Measurements from ENCODE around the gene COL19A1.
A peak's percentile ranks its signal among the peaks of the same experiment; 100 is the strongest.

COL19A1 gene

GRCh38 chr6:70073637-70074036, 207.3 kb downstream of the COL19A1 start:
- no peak overlapping the region for H3K4me3 Mint-ChIP-seq
- ATAC-seq, result no peak
- no peaks in the 10 kb centered on the region for H3K4me1 Mint-ChIP-seq
- H3K27me3 Mint-ChIP-seq, result no peaks in the 10 kb centered on the region
- H3K9me3 Mint-ChIP-seq, result no peaks in the 10 kb centered on the region
- peaks cover 23% of the 10 kb centered on the region for H3K36me3 Mint-ChIP-seq
- H3K27ac Mint-ChIP-seq, result no peak overlapping the region

- no peak for ATAC-seq
- H3K36me3 Mint-ChIP-seq, result peaks cover 5% of the 10 kb centered on the region
- H3K27ac Mint-ChIP-seq, result no peak overlapping the region
- H3K27me3 Mint-ChIP-seq, result no peaks in the 10 kb centered on the region
- H3K4me3 Mint-ChIP-seq, result no peak overlapping the region
- no peaks in the 10 kb centered on the region for H3K9me3 Mint-ChIP-seq
- peaks cover 6% of the 10 kb centered on the region for H3K4me1 Mint-ChIP-seq
These were observed 212.9 kb downstream of the COL19A1 start for GRCh38 chr6:70079241-70079640.

- Mint-ChIP-seq H3K9me3 (no peaks in the 10 kb centered on the region), H3K27me3 (no peaks in the 10 kb centered on the region), H3K36me3 (peaks cover 5% of the 10 kb centered on the region), H3K4me3 (no peak overlapping the region), H3K27ac (no peak overlapping the region), H3K4me1 (peaks cover 6% of the 10 kb centered on the region)
- no peak for ATAC-seq
These were observed 214.2 kb downstream of the COL19A1 start for GRCh38 chr6:70080443-70081070.

GRCh38 chr6:70082830-70083229, 216.5 kb downstream of the COL19A1 start:
- Mint-ChIP-seq H3K4me1 (peaks cover 6% of the 10 kb centered on the region), H3K9me3 (no peaks in the 10 kb centered on the region), H3K27ac (no peak overlapping the region), H3K27me3 (no peaks in the 10 kb centered on the region), H3K4me3 (no peak overlapping the region), H3K36me3 (peaks cover 4% of the 10 kb centered on the region)
- ATAC-seq, result no peak

GRCh38 chr6:70086806-70087205, 220.4 kb downstream of the COL19A1 start:
- no peaks in the 10 kb centered on the region for H3K9me3 Mint-ChIP-seq
- no peaks in the 10 kb centered on the region for H3K27me3 Mint-ChIP-seq
- no peak overlapping the region for H3K4me3 Mint-ChIP-seq
- H3K4me1 Mint-ChIP-seq, result no peaks in the 10 kb centered on the region
- H3K36me3 Mint-ChIP-seq, result no peaks in the 10 kb centered on the region
- ATAC-seq, result no peak
- no peak overlapping the region for H3K27ac Mint-ChIP-seq

- Mint-ChIP-seq H3K27me3 (no peaks in the 10 kb centered on the region), H3K36me3 (no peaks in the 10 kb centered on the region), H3K9me3 (no peaks in the 10 kb centered on the region), H3K4me3 (no peak overlapping the region), H3K4me1 (peaks cover 6% of the 10 kb centered on the region), H3K27ac (no peak overlapping the region)
- ATAC-seq, result no peak
These were observed 227.8 kb downstream of the COL19A1 start for GRCh38 chr6:70094156-70094555.

GRCh38 chr6:70099732-70100131, 233.4 kb downstream of the COL19A1 start:
- no peak for ATAC-seq
- Mint-ChIP-seq H3K36me3 (peaks cover 20% of the 10 kb centered on the region), H3K4me1 (peaks cover 6% of the 10 kb centered on the region), H3K4me3 (no peak overlapping the region), H3K27me3 (no peaks in the 10 kb centered on the region), H3K9me3 (peaks cover 3% of the 10 kb centered on the region), H3K27ac (no peak overlapping the region)

- H3K9me3 Mint-ChIP-seq, result peaks cover 3% of the 10 kb centered on the region
- no peaks in the 10 kb centered on the region for H3K27me3 Mint-ChIP-seq
- H3K4me1 Mint-ChIP-seq, result peaks cover 16% of the 10 kb centered on the region
- H3K4me3 Mint-ChIP-seq, result no peak overlapping the region
- peaks cover 20% of the 10 kb centered on the region for H3K36me3 Mint-ChIP-seq
- no peak overlapping the region for H3K27ac Mint-ChIP-seq
- ATAC-seq, result no peak
These were observed 237.4 kb downstream of the COL19A1 start for GRCh38 chr6:70103798-70104197.

- H3K9me3 Mint-ChIP-seq, result peaks cover 3% of the 10 kb centered on the region
- no peaks in the 10 kb centered on the region for H3K27me3 Mint-ChIP-seq
- H3K27ac Mint-ChIP-seq, result peak overlapping the region; percentile 15
- peaks cover 20% of the 10 kb centered on the region for H3K36me3 Mint-ChIP-seq
- no peak for ATAC-seq
- H3K4me1 Mint-ChIP-seq, result peaks cover 16% of the 10 kb centered on the region
- no peak overlapping the region for H3K4me3 Mint-ChIP-seq
These were observed 241.7 kb downstream of the COL19A1 start for GRCh38 chr6:70107852-70108629.

- Mint-ChIP-seq H3K27me3 (no peaks in the 10 kb centered on the region), H3K36me3 (peaks cover 20% of the 10 kb centered on the region), H3K4me3 (no peak overlapping the region), H3K4me1 (peaks cover 16% of the 10 kb centered on the region), H3K27ac (no peak overlapping the region), H3K9me3 (no peaks in the 10 kb centered on the region)
- ATAC-seq, result no peak
These were observed 244.0 kb downstream of the COL19A1 start for GRCh38 chr6:70110126-70111022.

- Mint-ChIP-seq H3K27me3 (no peaks in the 10 kb centered on the region), H3K36me3 (peaks cover 20% of the 10 kb centered on the region), H3K4me1 (peaks cover 16% of the 10 kb centered on the region), H3K27ac (no peak overlapping the region), H3K4me3 (no peak overlapping the region), H3K9me3 (no peaks in the 10 kb centered on the region)
- no peak for ATAC-seq
These were observed 245.4 kb downstream of the COL19A1 start for GRCh38 chr6:70111737-70112136.

GRCh38 chr6:70112716-70113115, 246.4 kb downstream of the COL19A1 start:
- peaks cover 8% of the 10 kb centered on the region for H3K4me1 Mint-ChIP-seq
- no peaks in the 10 kb centered on the region for H3K9me3 Mint-ChIP-seq
- peaks cover 20% of the 10 kb centered on the region for H3K36me3 Mint-ChIP-seq
- no peaks in the 10 kb centered on the region for H3K27me3 Mint-ChIP-seq
- ATAC-seq, result no peak
- H3K27ac Mint-ChIP-seq, result no peak overlapping the region
- no peak overlapping the region for H3K4me3 Mint-ChIP-seq

- H3K4me3 Mint-ChIP-seq, result no peak overlapping the region
These were observed 246.8 kb downstream of the COL19A1 start for GRCh38 chr6:70113171-70113570.

GRCh38 chr6:70118670-70119069, 252.3 kb downstream of the COL19A1 start:
- no peak overlapping the region for H3K27ac Mint-ChIP-seq
- H3K36me3 Mint-ChIP-seq, result peaks cover 37% of the 10 kb centered on the region
- H3K4me3 Mint-ChIP-seq, result no peak overlapping the region
- H3K4me1 Mint-ChIP-seq, result no peaks in the 10 kb centered on the region
- no peaks in the 10 kb centered on the region for H3K27me3 Mint-ChIP-seq
- no peak for ATAC-seq
- H3K9me3 Mint-ChIP-seq, result no peaks in the 10 kb centered on the region

More at GRCh38 chr6:70113171-70113570, 246.8 kb downstream of the COL19A1 start:
- no peaks in the 10 kb centered on the region for H3K27me3 Mint-ChIP-seq
- no peak for ATAC-seq
- no peak overlapping the region for H3K27ac Mint-ChIP-seq
- H3K36me3 Mint-ChIP-seq, result peaks cover 20% of the 10 kb centered on the region
- H3K9me3 Mint-ChIP-seq, result no peaks in the 10 kb centered on the region
- H3K4me1 Mint-ChIP-seq, result peaks cover 3% of the 10 kb centered on the region

- Mint-ChIP-seq H3K4me1 (no peaks in the 10 kb centered on the region), H3K27ac (no peak overlapping the region), H3K4me3 (no peak overlapping the region), H3K9me3 (no peaks in the 10 kb centered on the region), H3K36me3 (peaks cover 35% of the 10 kb centered on the region), H3K27me3 (no peaks in the 10 kb centered on the region)
- ATAC-seq, result no peak
These were observed 253.0 kb downstream of the COL19A1 start for GRCh38 chr6:70119218-70119835.

All from stimulated activated memory B cell treated with anti-CD40 and anti-IgM and Interleukin-4, amounts not matched to agents 10 μg/mL and 1 μg/mL and 100 μg/mL, for 72 hours (primary cell).